T-helper 1 cell treated with Interleukin-12 subunit alpha and Interleukin-12 subunit beta and Interleukin-4 antibody, amounts not matched to agents 30 μg/mL and 1 μg/mL, for 36 hours (primary cell): ENCODE measurements around the gene TP53BP2.

Source experiments
- H3K27ac Mint-ChIP-seq: one replicate; pipeline ENCODE4 v1.8.0; 2021; ENCODE audit warnings: mild to moderate bottlenecking, mixed read lengths
- H3K27me3 Mint-ChIP-seq: one replicate; pipeline ENCODE4 v1.8.0; 2021; ENCODE audit warnings: low read depth, mixed read lengths
- H3K36me3 Mint-ChIP-seq: one replicate; pipeline ENCODE4 v1.8.0; 2021; ENCODE audit warnings: low read depth, mixed read lengths
- H3K4me1 Mint-ChIP-seq: one replicate; pipeline ENCODE4 v1.8.0; 2021; ENCODE audit warnings: low read depth, mixed read lengths
- H3K4me3 Mint-ChIP-seq: one replicate; pipeline ENCODE4 v1.8.0; 2021; ENCODE audit warnings: mild to moderate bottlenecking, moderate library complexity, mixed read lengths
- H3K9me3 Mint-ChIP-seq: one replicate; pipeline ENCODE4 v1.8.0; 2021; ENCODE audit warnings: mixed read lengths

Gene TP53BP2

DNA sequence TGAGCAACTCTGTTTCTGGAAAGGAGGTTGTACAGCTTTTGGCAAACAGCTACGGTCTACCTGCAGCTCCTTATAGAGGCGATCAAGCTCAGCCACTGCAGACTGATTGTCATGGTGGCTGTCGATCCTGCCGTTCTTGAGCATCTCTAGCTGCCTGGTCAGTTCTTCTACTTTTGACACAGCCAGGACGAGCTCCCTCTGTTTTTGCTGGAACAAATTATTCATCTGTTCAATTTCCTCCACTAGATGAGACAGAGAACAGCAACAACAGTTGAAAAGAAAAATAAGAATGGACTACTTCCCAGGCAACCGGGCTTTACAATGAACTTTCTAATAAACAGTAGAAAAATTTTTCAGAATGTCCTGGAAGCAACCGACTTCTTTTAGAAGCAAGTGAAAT lies 42.5 kb downstream of the TP53BP2 start:
- Mint-ChIP-seq H3K36me3 (peaks cover 41% of the 10 kb centered on the region), H3K27ac (no peak overlapping the region), H3K4me1 (peaks cover 2% of the 10 kb centered on the region), H3K4me3 (no peak overlapping the region), H3K27me3 (no peaks in the 10 kb centered on the region), H3K9me3 (peaks cover 7% of the 10 kb centered on the region)

DNA sequence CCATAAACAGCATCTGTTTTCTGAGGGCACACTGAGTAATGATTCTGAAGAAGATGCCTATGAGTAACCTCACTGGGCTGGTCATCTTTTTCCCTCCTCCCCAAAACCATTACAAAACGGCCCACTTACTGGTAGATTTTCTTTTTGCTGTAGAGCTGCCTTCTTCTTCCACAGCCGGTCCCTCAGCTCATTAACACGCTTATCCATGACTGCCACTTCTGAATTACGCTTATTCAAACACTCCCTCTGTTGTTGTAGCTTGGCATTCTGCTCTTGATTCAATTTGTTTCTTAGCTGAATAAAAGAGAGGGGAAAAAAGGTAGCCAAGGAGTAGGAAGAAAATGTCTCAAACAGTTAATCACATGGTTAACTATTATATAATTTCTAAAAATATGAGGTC lies 43.1 kb downstream of the TP53BP2 start:
- Mint-ChIP-seq H3K27me3 (no peaks in the 10 kb centered on the region), H3K27ac (no peak overlapping the region), H3K9me3 (peaks cover 7% of the 10 kb centered on the region), H3K36me3 (peaks cover 43% of the 10 kb centered on the region), H3K4me1 (peaks cover 2% of the 10 kb centered on the region), H3K4me3 (no peak overlapping the region)

- Mint-ChIP-seq H3K4me1 (peaks cover 2% of the 10 kb centered on the region), H3K9me3 (peaks cover 2% of the 10 kb centered on the region), H3K27me3 (no peaks in the 10 kb centered on the region), H3K27ac (peak overlapping the region; percentile 4), H3K4me3 (no peak overlapping the region), H3K36me3 (peaks cover 39% of the 10 kb centered on the region)
These were observed 43.7 kb downstream of the TP53BP2 start for GRCh38 chr1:223802032-223802431.

DNA sequence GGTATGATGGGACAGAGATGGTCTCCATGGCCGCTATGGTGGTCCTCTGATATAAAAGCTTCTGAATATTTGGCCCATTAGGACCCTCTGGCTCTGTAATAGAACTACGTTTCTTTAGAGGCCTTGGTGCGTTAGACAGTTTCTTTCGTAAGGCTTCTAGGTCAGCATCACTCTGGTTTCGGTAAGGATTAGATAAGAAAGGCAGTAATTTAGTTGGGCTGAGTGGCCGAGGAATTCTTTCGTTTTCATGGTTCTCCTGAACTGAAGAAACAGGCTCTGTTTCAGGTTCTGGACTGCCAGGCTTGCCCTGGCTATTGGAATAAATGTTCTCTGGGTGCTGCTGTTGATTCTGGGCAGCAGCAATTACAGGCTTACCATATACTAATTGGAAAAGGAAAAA lies 49.5 kb downstream of the TP53BP2 start:
- H3K27ac Mint-ChIP-seq: no peak overlapping the region
- peaks cover 3% of the 10 kb centered on the region for H3K4me1 Mint-ChIP-seq
- peaks cover 26% of the 10 kb centered on the region for H3K36me3 Mint-ChIP-seq
- H3K9me3 Mint-ChIP-seq: no peaks in the 10 kb centered on the region
- H3K27me3 Mint-ChIP-seq: no peaks in the 10 kb centered on the region
- no peak overlapping the region for H3K4me3 Mint-ChIP-seq

- Mint-ChIP-seq H3K4me3 (no peak overlapping the region), H3K27me3 (no peaks in the 10 kb centered on the region), H3K9me3 (no peaks in the 10 kb centered on the region), H3K36me3 (peaks cover 15% of the 10 kb centered on the region), H3K4me1 (peaks cover 3% of the 10 kb centered on the region), H3K27ac (no peak overlapping the region)
These were observed 51.4 kb downstream of the TP53BP2 start for GRCh38 chr1:223794136-223794880.

GRCh38 chr1:223793716-223794115 lies 52.0 kb downstream of the TP53BP2 start:
- no peaks in the 10 kb centered on the region for H3K27me3 Mint-ChIP-seq
- H3K36me3 Mint-ChIP-seq: peaks cover 13% of the 10 kb centered on the region
- H3K27ac Mint-ChIP-seq: no peak overlapping the region
- no peaks in the 10 kb centered on the region for H3K9me3 Mint-ChIP-seq
- H3K4me3 Mint-ChIP-seq: no peak overlapping the region
- peaks cover 3% of the 10 kb centered on the region for H3K4me1 Mint-ChIP-seq

GRCh38 chr1:223792046-223792445 lies 53.7 kb downstream of the TP53BP2 start:
- no peak overlapping the region for H3K27ac Mint-ChIP-seq
- H3K36me3 Mint-ChIP-seq: peaks cover 8% of the 10 kb centered on the region
- H3K4me3 Mint-ChIP-seq: no peak overlapping the region
- no peaks in the 10 kb centered on the region for H3K27me3 Mint-ChIP-seq
- H3K4me1 Mint-ChIP-seq: peaks cover 3% of the 10 kb centered on the region
- H3K9me3 Mint-ChIP-seq: no peaks in the 10 kb centered on the region

DNA sequence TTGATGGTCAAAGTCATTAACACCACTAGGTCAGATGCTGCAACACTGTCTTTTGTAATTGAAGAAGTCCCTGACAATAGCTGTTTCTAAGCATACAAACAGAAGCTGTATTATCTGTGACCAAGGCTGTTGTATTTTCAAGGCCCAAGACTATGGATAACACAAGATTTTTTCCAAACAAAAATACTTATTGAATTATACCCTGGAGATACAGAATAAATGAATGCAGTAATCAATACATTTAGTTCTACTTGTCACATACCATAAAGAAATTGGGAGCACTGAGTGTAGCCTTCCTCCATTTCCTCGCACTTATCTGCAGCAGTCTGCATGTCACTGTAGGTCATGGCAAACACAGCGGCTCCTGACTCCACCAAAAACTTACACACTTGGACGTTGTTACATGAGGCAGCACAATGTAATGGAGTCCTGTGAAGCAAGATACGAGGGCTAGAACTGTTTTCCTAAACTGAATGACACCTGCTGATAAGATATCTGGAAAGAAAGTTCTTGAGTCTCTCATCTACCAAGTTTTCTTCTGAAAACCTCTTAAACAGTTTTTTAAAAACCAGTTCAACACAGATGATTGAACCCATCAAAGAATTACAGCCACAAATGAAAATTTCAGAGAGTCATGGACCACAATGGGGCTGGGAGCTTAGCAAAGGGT lies 56.9 kb downstream of the TP53BP2 start:
- H3K9me3 Mint-ChIP-seq: no peaks in the 10 kb centered on the region
- H3K4me3 Mint-ChIP-seq: no peak overlapping the region
- no peak overlapping the region for H3K27ac Mint-ChIP-seq
- peaks cover 15% of the 10 kb centered on the region for H3K36me3 Mint-ChIP-seq
- peaks cover 3% of the 10 kb centered on the region for H3K4me1 Mint-ChIP-seq
- H3K27me3 Mint-ChIP-seq: no peaks in the 10 kb centered on the region

- H3K4me1 Mint-ChIP-seq: no peaks in the 10 kb centered on the region
- H3K36me3 Mint-ChIP-seq: peaks cover 15% of the 10 kb centered on the region
- H3K9me3 Mint-ChIP-seq: no peaks in the 10 kb centered on the region
- H3K27ac Mint-ChIP-seq: peak overlapping the region; percentile 24
- H3K27me3 Mint-ChIP-seq: no peaks in the 10 kb centered on the region
- H3K4me3 Mint-ChIP-seq: no peak overlapping the region
These were observed 59.9 kb downstream of the TP53BP2 start for GRCh38 chr1:223785808-223786207.

DNA sequence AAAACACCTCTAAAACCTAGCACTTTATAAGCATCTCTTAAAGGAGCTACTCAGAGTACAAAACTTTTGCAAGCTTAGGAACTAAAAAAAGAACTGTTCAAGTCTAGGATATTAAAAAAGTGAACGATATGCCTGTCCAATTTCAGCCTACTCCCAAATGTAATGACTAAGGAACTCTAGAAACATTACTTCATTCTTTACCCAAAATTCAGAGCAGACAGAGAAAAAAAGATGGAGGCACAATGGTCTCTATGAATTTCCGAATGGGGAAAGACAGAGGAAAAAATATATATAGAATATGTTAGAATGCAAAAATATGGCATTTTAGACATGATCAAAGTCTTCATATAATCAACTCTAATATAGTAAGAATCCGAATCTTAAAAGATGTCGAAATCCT lies 61.2 kb downstream of the TP53BP2 start:
- H3K4me1 Mint-ChIP-seq: no peaks in the 10 kb centered on the region
- peaks cover 15% of the 10 kb centered on the region for H3K36me3 Mint-ChIP-seq
- no peaks in the 10 kb centered on the region for H3K27me3 Mint-ChIP-seq
- no peaks in the 10 kb centered on the region for H3K9me3 Mint-ChIP-seq
- no peak overlapping the region for H3K27ac Mint-ChIP-seq
- no peak overlapping the region for H3K4me3 Mint-ChIP-seq

DNA sequence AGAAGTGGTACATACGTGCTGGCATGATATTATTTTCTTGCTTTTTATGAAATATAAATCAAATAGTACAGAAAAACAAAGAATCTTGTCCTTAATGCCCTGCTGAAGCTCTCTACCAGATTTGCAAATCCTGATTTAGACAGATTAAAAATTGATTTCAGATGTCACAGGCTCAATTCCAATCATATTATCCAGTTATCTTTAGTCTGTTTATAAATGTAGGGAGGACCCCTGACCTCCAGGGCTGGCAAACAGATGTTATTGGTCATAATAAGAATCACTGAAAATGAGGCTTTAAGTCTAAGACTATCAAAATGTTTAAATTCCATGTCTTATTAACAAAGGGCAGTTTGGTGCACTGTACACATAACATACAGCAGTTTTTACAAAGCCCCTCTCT lies 62.1 kb downstream of the TP53BP2 start:
- no peaks in the 10 kb centered on the region for H3K27me3 Mint-ChIP-seq
- no peaks in the 10 kb centered on the region for H3K9me3 Mint-ChIP-seq
- peaks cover 18% of the 10 kb centered on the region for H3K36me3 Mint-ChIP-seq
- H3K4me1 Mint-ChIP-seq: no peaks in the 10 kb centered on the region
- H3K27ac Mint-ChIP-seq: no peak overlapping the region
- H3K4me3 Mint-ChIP-seq: no peak overlapping the region

- Mint-ChIP-seq H3K27ac (no peak overlapping the region), H3K36me3 (peaks cover 33% of the 10 kb centered on the region), H3K27me3 (no peaks in the 10 kb centered on the region), H3K9me3 (no peaks in the 10 kb centered on the region), H3K4me3 (no peak overlapping the region), H3K4me1 (peaks cover 11% of the 10 kb centered on the region)
These were observed 64.8 kb downstream of the TP53BP2 start for GRCh38 chr1:223780949-223781348.

- Mint-ChIP-seq H3K27me3 (no peaks in the 10 kb centered on the region), H3K9me3 (no peaks in the 10 kb centered on the region), H3K27ac (no peak overlapping the region), H3K4me1 (peaks cover 14% of the 10 kb centered on the region), H3K36me3 (peaks cover 30% of the 10 kb centered on the region), H3K4me3 (no peak overlapping the region)
These were observed 65.4 kb downstream of the TP53BP2 start for GRCh38 chr1:223780318-223780717.

GRCh38 chr1:223776826-223777454 lies 68.8 kb downstream of the TP53BP2 start:
- peaks cover 18% of the 10 kb centered on the region for H3K4me1 Mint-ChIP-seq
- peak overlapping the region; percentile 43 for H3K27ac Mint-ChIP-seq
- no peaks in the 10 kb centered on the region for H3K27me3 Mint-ChIP-seq
- H3K9me3 Mint-ChIP-seq: no peaks in the 10 kb centered on the region
- H3K4me3 Mint-ChIP-seq: no peak overlapping the region
- peaks cover 43% of the 10 kb centered on the region for H3K36me3 Mint-ChIP-seq
